ENCODE data around the gene SLC25A47.

Gene SLC25A47

GRCh38 chr14:100346306-100347091, 23.4 kb downstream of the SLC25A47 start:
- H3K36me3 Mint-ChIP-seq (ENCODE audit: insufficient read depth): peaks cover 36% of the 10 kb centered on the region

DNA sequence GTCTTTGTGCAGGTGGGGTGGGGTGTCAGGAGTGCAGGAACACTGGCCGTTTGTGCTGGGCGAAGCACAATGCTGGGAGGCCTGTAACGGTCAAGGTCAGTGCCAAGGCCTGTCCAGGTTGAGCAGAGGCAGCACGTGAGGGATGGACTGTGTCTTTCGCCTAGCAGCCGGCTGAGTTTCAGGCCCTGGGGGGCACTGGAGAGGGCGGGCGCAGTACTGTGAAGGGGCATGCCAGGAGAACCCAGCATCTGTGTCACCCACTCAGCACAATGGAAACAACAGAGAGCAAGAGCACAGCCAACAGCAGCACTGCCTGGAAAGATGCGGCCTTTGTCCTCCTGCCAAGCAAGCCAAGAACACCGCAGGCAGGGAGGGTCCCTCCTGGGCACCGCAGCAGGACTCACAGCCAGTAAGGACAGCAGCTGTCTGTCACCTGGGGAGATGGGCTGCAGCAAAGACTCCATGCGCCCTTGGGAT, 25.2 kb downstream of the SLC25A47 start:
- Mint-ChIP-seq H3K27me3 (no peaks in the 10 kb centered on the region), H3K27ac (no peak overlapping the region), H3K4me1 (ENCODE audit: low read depth in 2 of 2) (peaks cover 0 to 2% of the 10 kb centered on the region in 2 donors), H3K9me3 (no peaks in the 10 kb centered on the region), H3K36me3 (ENCODE audit: insufficient read depth) (peaks cover 33% of the 10 kb centered on the region), H3K4me3 (no peak overlapping the region)
- DNase-seq: no peak
- ATAC-seq (replicated peaks): no peak

More at GRCh38 chr14:100346306-100347091, 23.4 kb downstream of the SLC25A47 start:
- H3K27me3 Mint-ChIP-seq: no peaks in the 10 kb centered on the region
- DNase-seq (no peak), ATAC-seq (replicated peaks) (no peak)
- H3K4me1 Mint-ChIP-seq (ENCODE audit: low read depth in 2 of 2): peaks cover 0 to 2% of the 10 kb centered on the region in 2 donors
- H3K9me3 Mint-ChIP-seq: no peaks in the 10 kb centered on the region
- peak overlapping the region in 1 of 2 donors; percentile 51 for H3K27ac Mint-ChIP-seq
- H3K4me3 Mint-ChIP-seq: no peak overlapping the region

GRCh38 chr14:100348784-100349685, 25.9 kb downstream of the SLC25A47 start:
- Mint-ChIP-seq H3K4me1 (ENCODE audit: low read depth in 2 of 2) (peaks cover 0 to 2% of the 10 kb centered on the region in 2 donors), H3K36me3 (ENCODE audit: insufficient read depth) (peaks cover 34% of the 10 kb centered on the region), H3K4me3 (no peak overlapping the region), H3K27me3 (no peaks in the 10 kb centered on the region), H3K27ac (no peak overlapping the region), H3K9me3 (no peaks in the 10 kb centered on the region)
- no peak for DNase-seq
- ATAC-seq (replicated peaks): no peak

GRCh38 chr14:100350276-100350926, 27.3 kb downstream of the SLC25A47 start:
- no peaks in the 10 kb centered on the region for H3K9me3 Mint-ChIP-seq
- peaks cover 39% of the 10 kb centered on the region for H3K36me3 Mint-ChIP-seq (ENCODE audit: insufficient read depth)
- H3K27ac Mint-ChIP-seq: no peak overlapping the region
- H3K4me1 Mint-ChIP-seq (ENCODE audit: low read depth in 2 of 2): peaks cover 0 to 2% of the 10 kb centered on the region in 2 donors
- DNase-seq (no peak), ATAC-seq (replicated peaks) (no peak)
- no peaks in the 10 kb centered on the region for H3K27me3 Mint-ChIP-seq
- no peak overlapping the region for H3K4me3 Mint-ChIP-seq

DNA sequence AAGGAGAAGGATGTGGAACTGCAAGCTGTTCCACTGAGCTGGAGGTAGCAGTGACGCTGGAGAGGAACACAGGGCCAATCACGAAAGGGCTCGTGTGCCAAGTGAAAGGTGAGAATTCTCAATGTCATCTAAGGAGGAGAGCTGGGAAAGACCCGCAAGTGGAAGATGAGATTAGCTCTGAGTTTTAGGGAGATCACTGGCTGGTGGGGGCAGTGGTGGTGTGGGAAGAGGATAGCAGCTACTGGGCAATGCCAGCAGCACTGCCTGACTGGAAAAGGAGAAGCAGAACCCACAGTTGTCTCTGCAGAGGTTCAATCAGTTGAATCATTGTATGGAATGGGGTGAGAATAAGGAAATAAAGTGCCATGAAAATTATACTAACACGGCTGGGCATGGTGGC, 27.8 kb downstream of the SLC25A47 start:
- Mint-ChIP-seq H3K36me3 (ENCODE audit: insufficient read depth) (peaks cover 39% of the 10 kb centered on the region), H3K27me3 (no peaks in the 10 kb centered on the region), H3K27ac (no peak overlapping the region), H3K4me3 (no peak overlapping the region), H3K9me3 (no peaks in the 10 kb centered on the region), H3K4me1 (ENCODE audit: low read depth in 2 of 2) (peaks cover 0 to 2% of the 10 kb centered on the region in 2 donors)
- DNase-seq (no peak), ATAC-seq (replicated peaks) (no peak)

DNA sequence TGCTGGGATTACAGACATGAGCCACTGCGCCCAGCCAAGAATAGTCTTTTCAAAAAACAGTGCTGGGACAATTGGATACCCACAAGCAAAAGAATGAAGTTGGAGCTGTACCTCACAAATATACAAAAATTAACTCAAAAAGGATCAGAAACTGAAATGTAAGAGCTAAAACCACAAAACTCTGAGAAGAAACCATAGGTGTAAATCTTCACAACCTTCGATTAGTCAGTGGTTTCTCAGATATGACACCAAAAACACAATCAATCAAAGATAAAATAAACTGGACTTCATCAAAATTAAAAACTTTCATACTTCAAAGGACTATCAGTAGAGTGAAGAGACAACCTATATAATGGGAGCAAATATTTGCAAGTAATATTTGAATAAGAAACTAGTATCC, 35.3 kb downstream of the SLC25A47 start:
- Mint-ChIP-seq H3K4me3 (no peak overlapping the region), H3K27ac (peak overlapping the region in 1 of 2 donors; percentile 57), H3K9me3 (no peaks in the 10 kb centered on the region), H3K27me3 (no peaks in the 10 kb centered on the region), H3K36me3 (ENCODE audit: insufficient read depth) (peaks cover 33% of the 10 kb centered on the region), H3K4me1 (ENCODE audit: low read depth in 2 of 2) (peaks cover 4 to 8% of the 10 kb centered on the region in 2 donors)
- ATAC-seq (replicated peaks) (no peak), DNase-seq (no peak)

DNA sequence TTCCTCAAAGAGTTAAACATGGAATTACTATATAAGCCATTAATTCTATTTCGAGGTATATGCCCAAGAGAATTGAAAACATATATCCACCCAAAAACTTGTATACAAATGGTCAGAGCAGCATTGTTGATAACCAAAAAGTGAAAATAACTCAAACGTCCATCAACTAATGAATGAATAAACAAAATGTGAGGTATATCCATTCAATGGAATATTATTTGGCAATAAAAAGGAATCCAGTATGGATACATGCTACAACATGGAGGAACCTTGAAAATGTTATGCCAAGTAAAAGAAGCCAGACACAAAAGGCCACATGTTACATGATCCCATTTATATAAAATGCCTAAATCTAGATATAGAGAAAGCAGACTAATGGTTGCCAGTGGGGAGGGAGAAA, 36.0 kb downstream of the SLC25A47 start:
- Mint-ChIP-seq H3K27me3 (no peaks in the 10 kb centered on the region), H3K36me3 (ENCODE audit: insufficient read depth) (peaks cover 32% of the 10 kb centered on the region), H3K27ac (no peak overlapping the region), H3K9me3 (no peaks in the 10 kb centered on the region), H3K4me1 (ENCODE audit: low read depth in 2 of 2) (peaks cover 4 to 8% of the 10 kb centered on the region in 2 donors), H3K4me3 (no peak overlapping the region)
- ATAC-seq (replicated peaks) (no peak), DNase-seq (no peak)

- DNase-seq (no peak), ATAC-seq (replicated peaks) (no peak)
- H3K9me3 Mint-ChIP-seq: no peaks in the 10 kb centered on the region
- H3K27me3 Mint-ChIP-seq: no peaks in the 10 kb centered on the region
- H3K4me3 Mint-ChIP-seq: no peak overlapping the region
- peaks cover 4 to 8% of the 10 kb centered on the region in 2 donors for H3K4me1 Mint-ChIP-seq (ENCODE audit: low read depth in 2 of 2)
- H3K36me3 Mint-ChIP-seq (ENCODE audit: insufficient read depth): peaks cover 29% of the 10 kb centered on the region
- no peak overlapping the region for H3K27ac Mint-ChIP-seq
These were observed 36.7 kb downstream of the SLC25A47 start for GRCh38 chr14:100359881-100360280.

- DNase-seq (no peak), ATAC-seq (replicated peaks) (no peak)
- no peaks in the 10 kb centered on the region for H3K9me3 Mint-ChIP-seq
- H3K27me3 Mint-ChIP-seq: no peaks in the 10 kb centered on the region
- no peak overlapping the region for H3K27ac Mint-ChIP-seq
- H3K4me3 Mint-ChIP-seq: no peak overlapping the region
- H3K4me1 Mint-ChIP-seq (ENCODE audit: low read depth in 2 of 2): peaks cover 4 to 8% of the 10 kb centered on the region in 2 donors
- H3K36me3 Mint-ChIP-seq (ENCODE audit: insufficient read depth): peaks cover 36% of the 10 kb centered on the region
These were observed 38.5 kb downstream of the SLC25A47 start for GRCh38 chr14:100361626-100362025.

- no peaks in the 10 kb centered on the region for H3K27me3 Mint-ChIP-seq
- DNase-seq (no peak), ATAC-seq (replicated peaks) (no peak)
- H3K4me3 Mint-ChIP-seq: no peak overlapping the region
- H3K27ac Mint-ChIP-seq: no peak overlapping the region
- peaks cover 43% of the 10 kb centered on the region for H3K36me3 Mint-ChIP-seq (ENCODE audit: insufficient read depth)
- H3K4me1 Mint-ChIP-seq (ENCODE audit: low read depth in 2 of 2): peaks cover 4 to 8% of the 10 kb centered on the region in 2 donors
- H3K9me3 Mint-ChIP-seq: no peaks in the 10 kb centered on the region
These were observed 39.3 kb downstream of the SLC25A47 start for GRCh38 chr14:100362311-100362927.

DNA sequence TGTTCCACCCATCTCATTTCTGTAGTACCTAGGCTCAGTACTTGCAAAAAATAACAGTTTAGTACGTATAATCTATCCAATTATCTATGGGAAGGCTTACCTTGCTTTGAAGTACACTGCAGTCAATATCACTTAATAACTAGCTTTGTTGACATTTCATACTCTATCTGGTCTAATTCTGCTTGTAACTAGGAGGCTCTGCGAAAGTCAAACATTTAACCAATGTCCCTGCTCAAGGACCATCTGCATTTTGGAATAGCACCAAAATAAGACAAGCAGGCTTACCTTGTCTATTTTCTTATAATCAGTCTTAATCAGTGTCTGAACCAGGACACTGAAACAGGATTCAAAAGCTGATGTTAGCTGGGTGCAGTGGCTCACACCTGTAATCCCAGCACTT, 39.9 kb downstream of the SLC25A47 start:
- peaks cover 45% of the 10 kb centered on the region for H3K36me3 Mint-ChIP-seq (ENCODE audit: insufficient read depth)
- H3K27ac Mint-ChIP-seq: no peak overlapping the region
- DNase-seq (no peak), ATAC-seq (replicated peaks) (no peak)
- no peaks in the 10 kb centered on the region for H3K9me3 Mint-ChIP-seq
- H3K4me3 Mint-ChIP-seq: no peak overlapping the region
- peaks cover 4 to 8% of the 10 kb centered on the region in 2 donors for H3K4me1 Mint-ChIP-seq (ENCODE audit: low read depth in 2 of 2)
- H3K27me3 Mint-ChIP-seq: no peaks in the 10 kb centered on the region

GRCh38 chr14:100364403-100364802, 41.3 kb downstream of the SLC25A47 start:
- H3K9me3 Mint-ChIP-seq: no peaks in the 10 kb centered on the region
- peaks cover 0 to 4% of the 10 kb centered on the region in 2 donors for H3K4me1 Mint-ChIP-seq (ENCODE audit: low read depth in 2 of 2)
- peaks cover 46% of the 10 kb centered on the region for H3K36me3 Mint-ChIP-seq (ENCODE audit: insufficient read depth)
- no peak overlapping the region for H3K4me3 Mint-ChIP-seq
- ATAC-seq (replicated peaks) (no peak), DNase-seq (no peak)
- no peaks in the 10 kb centered on the region for H3K27me3 Mint-ChIP-seq
- H3K27ac Mint-ChIP-seq: no peak overlapping the region

DNA sequence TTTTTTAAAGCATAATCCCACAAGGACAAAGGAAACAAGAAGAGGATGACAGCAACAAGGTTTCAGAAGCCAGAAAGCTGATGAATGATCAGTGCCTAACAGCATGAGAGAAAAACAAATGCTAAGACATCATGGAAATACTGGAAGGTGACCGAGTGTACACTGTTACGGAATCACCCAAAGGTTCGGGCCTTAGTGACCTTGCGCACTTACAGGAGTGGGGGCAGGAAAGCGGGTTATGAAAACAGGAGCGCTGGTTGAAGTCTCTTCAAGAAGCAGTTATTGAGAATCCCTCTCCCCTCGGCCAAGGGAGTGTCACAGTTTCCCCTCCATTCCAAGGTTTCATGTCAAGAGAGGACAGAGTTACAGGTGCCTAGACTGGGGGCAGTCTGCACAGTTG, 42.6 kb downstream of the SLC25A47 start:
- no peak for DNase-seq

More for the DNA sequence above, 42.6 kb downstream of the SLC25A47 start:
- Mint-ChIP-seq H3K4me3 (no peak overlapping the region), H3K27ac (no peak overlapping the region), H3K27me3 (no peaks in the 10 kb centered on the region), H3K4me1 (ENCODE audit: low read depth in 2 of 2) (peaks cover 0 to 4% of the 10 kb centered on the region in 2 donors), H3K9me3 (no peaks in the 10 kb centered on the region), H3K36me3 (ENCODE audit: insufficient read depth) (peaks cover 40% of the 10 kb centered on the region)
- ATAC-seq (replicated peaks): no peak
